Panc1 (cell line): ENCODE measurements around the gene BRPF1.

Experiments
- CTCF ChIP-seq: fragments of 450-650 bp; IDR thresholded peaks from 2 replicates; pipeline ENCODE4 v1.5.1; 2017; ENCODE audit warnings: mild to moderate bottlenecking
- POLR2AphosphoS5 ChIP-seq: IDR thresholded peaks from 2 replicates; pipeline ENCODE4 v1.6.1; 2012; ENCODE audit warnings: mild to moderate bottlenecking, low read depth, low read length, moderate library complexity

- TF ChIP-seq POLR2AphosphoS5 (no peak), CTCF (no peak)
Observed at GRCh38 chr3:9781978-9782603, 50.6 kb downstream of the BRPF1 start.
